ENCODE results near the gene TRAPPC4.

DNA sequence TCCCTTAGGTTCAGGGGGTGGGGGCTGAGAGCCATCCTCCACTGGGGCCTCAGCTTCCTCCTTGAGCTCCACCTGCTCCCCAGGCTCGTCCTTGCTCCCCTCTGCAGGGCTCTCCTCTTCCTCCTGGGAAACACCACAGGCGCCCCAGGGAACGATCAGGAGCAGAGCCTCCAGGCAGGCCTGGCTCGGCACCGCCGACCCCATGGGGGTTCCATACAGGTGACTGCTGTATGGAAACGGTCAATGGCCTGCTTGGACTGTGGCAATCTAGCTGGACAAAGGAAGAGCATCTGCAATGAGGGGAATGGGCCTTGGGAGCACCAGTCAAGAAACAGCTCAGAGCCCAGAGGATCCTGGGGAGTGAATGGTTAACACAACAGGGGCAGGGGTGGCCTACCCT lies 30.5 kb downstream of the TRAPPC4 start:
- TF ChIP-seq TAF7 (optimal IDR thresholded peaks at IDR 0.05; ENCODE audit: borderline replicate concordance, low read depth, low read length) = no peak
- TF ChIP-seq, protein P1, sequence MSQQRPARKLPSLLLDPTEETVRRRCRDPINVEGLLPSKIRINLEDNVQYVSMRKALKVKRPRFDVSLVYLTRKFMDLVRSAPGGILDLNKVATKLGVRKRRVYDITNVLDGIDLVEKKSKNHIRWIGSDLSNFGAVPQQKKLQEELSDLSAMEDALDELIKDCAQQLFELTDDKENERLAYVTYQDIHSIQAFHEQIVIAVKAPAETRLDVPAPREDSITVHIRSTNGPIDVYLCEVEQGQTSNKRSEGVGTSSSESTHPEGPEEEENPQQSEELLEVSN (IDR thresholded peaks at IDR 0.05) = no peak
- TF ChIP-seq POLR2AphosphoS5 (IDR thresholded peaks at IDR 0.05; ENCODE audit: low read depth, low read length) = no peak
- TF ChIP-seq, protein P2, sequence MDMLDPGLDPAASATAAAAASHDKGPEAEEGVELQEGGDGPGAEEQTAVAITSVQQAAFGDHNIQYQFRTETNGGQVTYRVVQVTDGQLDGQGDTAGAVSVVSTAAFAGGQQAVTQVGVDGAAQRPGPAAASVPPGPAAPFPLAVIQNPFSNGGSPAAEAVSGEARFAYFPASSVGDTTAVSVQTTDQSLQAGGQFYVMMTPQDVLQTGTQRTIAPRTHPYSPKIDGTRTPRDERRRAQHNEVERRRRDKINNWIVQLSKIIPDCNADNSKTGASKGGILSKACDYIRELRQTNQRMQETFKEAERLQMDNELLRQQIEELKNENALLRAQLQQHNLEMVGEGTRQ (IDR thresholded peaks at IDR 0.05; ENCODE audit: low read length) = no peak
